OCI-LY7 (cell line): ENCODE measurements around the gene THSD7B. TPM values are rescaled to one million over a fixed set of nuclear protein-coding genes. Genes with fewer than 3 reads are reported as not detected.

ENCODE experiments used
- BruUV-seq: library from RNA; stranded (reverse); fragments of 400-500 nt; replicated peaks from 2 replicates; lab custom pipeline; 2021; lab: Mats Ljungman, UMichigan
- CTCF ChIA-PET: fragments of 300-600 bp; sonication (Branson Sonifier 250); formaldehyde crosslinking; loops from one replicate; lab custom pipeline; 2022; ENCODE audit warnings: antibody characterized with exemption; ENCODE audit not compliant: unreplicated experiment; lab: Charles Lee
- POLR2A ChIA-PET: fragments of 300-600 bp; sonication (Branson Sonifier 250); formaldehyde crosslinking; loops from one replicate; lab custom pipeline; 2022; ENCODE audit warnings: antibody characterized with exemption; lab: Charles Lee
- DNase-seq: peaks from one replicate; pipeline ENCODE4 v3.0.0-alpha.2; 2015; ENCODE audit warnings: low spot score
- H2AFZ ChIP-seq: fragments of 200-600 bp; sonication (generic), shearing (Covaris generic); 2 replicates; pipeline ENCODE4 v1.6.1; 2014; ENCODE audit warnings: mild to moderate bottlenecking, antibody characterized with exemption, low read length, moderate library complexity
- H3K27ac ChIP-seq: fragments of 200-600 bp; sonication (generic); 2 replicates; pipeline ENCODE4 v1.5.1; 2014; ENCODE audit warnings: mixed run types, low read depth, mild to moderate bottlenecking, moderate library complexity, low read length, inconsistent platforms; ENCODE audit not compliant: poor library complexity, severe bottlenecking
- H3K36me3 ChIP-seq: fragments of 200-600 bp; sonication (generic); 2 replicates; pipeline ENCODE4 v1.6.1; 2014; ENCODE audit warnings: mild to moderate bottlenecking, antibody characterized with exemption, low read length, moderate library complexity, mixed read lengths; ENCODE audit not compliant: insufficient read depth
- H3K4me1 ChIP-seq: fragments of 200-600 bp; sonication (generic); 2 replicates; pipeline ENCODE4 v1.5.1; 2014; ENCODE audit warnings: mild to moderate bottlenecking, low read length; ENCODE audit not compliant: insufficient read depth, poor library complexity, severe bottlenecking
- H3K4me2 ChIP-seq: fragments of 200-600 bp; sonication (generic); 2 replicates; pipeline ENCODE4 v1.6.1; 2014; ENCODE audit warnings: mild to moderate bottlenecking, low read length
- H3K4me3 ChIP-seq: fragments of 200-600 bp; sonication (generic); 2 replicates; pipeline ENCODE4 v1.5.1; 2014; ENCODE audit warnings: mild to moderate bottlenecking, low read depth, low read length; ENCODE audit not compliant: poor library complexity, severe bottlenecking
- H3K79me2 ChIP-seq: fragments of 200-600 bp; sonication (generic); 2 replicates; pipeline ENCODE4 v1.6.1; 2016; ENCODE audit warnings: low read depth, mild to moderate bottlenecking, low read length, moderate library complexity, mixed read lengths; ENCODE audit not compliant: insufficient read depth
- H3K9me2 ChIP-seq: fragments of 200-600 bp; sonication (generic); 2 replicates; pipeline ENCODE4 v1.6.1; 2016; ENCODE audit warnings: mild to moderate bottlenecking, low read length, mixed read lengths; ENCODE audit not compliant: insufficient read depth
- H3K9me3 ChIP-seq: fragments of 200-600 bp; sonication (generic); 2 replicates; pipeline ENCODE4 v1.6.1; 2014; ENCODE audit warnings: mild to moderate bottlenecking, mixed run types, low read length, mixed read lengths
- H4K20me1 ChIP-seq: fragments of 200-600 bp; sonication (generic); 2 replicates; pipeline ENCODE4 v1.6.1; 2014; ENCODE audit warnings: mild to moderate bottlenecking, antibody characterized with exemption, low read length, moderate library complexity, mixed read lengths; ENCODE audit not compliant: insufficient read depth
- CTCF ChIP-seq: fragments of 200-600 bp; sonication (generic); conservative IDR thresholded peaks from 2 replicates; pipeline ENCODE4 v1.5.1; 2014; ENCODE audit warnings: mild to moderate bottlenecking, antibody characterized with exemption, low read length, moderate library complexity, mixed read lengths
- EZH2phosphoT487 ChIP-seq: fragments of 200-600 bp; sonication (generic); IDR thresholded peaks from 2 replicates; pipeline ENCODE4 v1.6.1; 2018; ENCODE audit warnings: low read depth, borderline replicate concordance, mild to moderate bottlenecking, mixed run types, antibody characterized with exemption, low read length, moderate library complexity, mixed read lengths
- intact Hi-C: fragments of 100-400 bp; cut with micrococcal nuclease; formaldehyde crosslinking; loops from one replicate; pipeline ENCODE4 v1.10.0; 2022; ENCODE audit not compliant: unreplicated experiment
- total RNA-seq, 2 experiments: library from RNA; depleted of rRNA in 1 of 2; stranded (reverse); fragments of >200 nt in 1 of 2; shearing (Covaris generic) in 1 of 2; gene quantifications; 2 replicates each; pipeline ENCODE4 v1.2.3, GENCODE V29; 2014 to 2022

THSD7B gene
- total RNA-seq, 2 experiments from 2014 or later, result 1.8 TPM

- no peaks in the 10 kb centered on the region for H3K79me2 ChIP-seq
- ChIA-PET CTCF (no interaction called here), POLR2A (no interaction called here)
- no peaks in the 10 kb centered on the region for H3K9me3 ChIP-seq
- H3K36me3 ChIP-seq, result no peaks in the 10 kb centered on the region
- H3K9me2 ChIP-seq, result no peaks in the 10 kb centered on the region
- no TSS peak for BruUV-seq
- H3K4me2 ChIP-seq, result no peak overlapping the region
- DNase-seq, result no peak
- no peak overlapping the region for H3K4me3 ChIP-seq
- H3K4me1 ChIP-seq, result no peaks in the 10 kb centered on the region
- TF ChIP-seq EZH2phosphoT487 (no peak), CTCF (no peak)
- no peak overlapping the region for H2AFZ ChIP-seq
- H3K27ac ChIP-seq, result no peak overlapping the region
- H4K20me1 ChIP-seq, result no peaks in the 10 kb centered on the region
- intact Hi-C loops, result no loop called here
These were observed 352.0 kb downstream of the THSD7B start for GRCh38 chr2:137117385-137117784.

GRCh38 chr2:137118140-137118539 is 352.8 kb downstream of the THSD7B start:
- H3K4me3 ChIP-seq, result no peak overlapping the region
- intact Hi-C loops, result no loop called here
- no peaks in the 10 kb centered on the region for H3K9me2 ChIP-seq
- no peak overlapping the region for H3K4me2 ChIP-seq
- no peak overlapping the region for H2AFZ ChIP-seq
- H3K4me1 ChIP-seq, result no peaks in the 10 kb centered on the region
- ChIA-PET POLR2A (no interaction called here), CTCF (no interaction called here)
- H3K79me2 ChIP-seq, result no peaks in the 10 kb centered on the region
- no peaks in the 10 kb centered on the region for H3K9me3 ChIP-seq
- DNase-seq, result no peak
- no peak for TF ChIP-seq CTCF
- TF ChIP-seq EZH2phosphoT487, result no peak
- no peak overlapping the region for H3K27ac ChIP-seq
- H4K20me1 ChIP-seq, result no peaks in the 10 kb centered on the region
- BruUV-seq, result no TSS peak
- no peaks in the 10 kb centered on the region for H3K36me3 ChIP-seq

- intact Hi-C loops, result no loop called here
- no peaks in the 10 kb centered on the region for H3K9me2 ChIP-seq
- H3K79me2 ChIP-seq, result no peaks in the 10 kb centered on the region
- H4K20me1 ChIP-seq, result no peaks in the 10 kb centered on the region
- no peaks in the 10 kb centered on the region for H3K36me3 ChIP-seq
- ChIA-PET CTCF (no interaction called here), POLR2A (no interaction called here)
- no TSS peak for BruUV-seq
- H3K4me2 ChIP-seq, result no peak overlapping the region
- H3K27ac ChIP-seq, result no peak overlapping the region
- H2AFZ ChIP-seq, result no peak overlapping the region
- DNase-seq, result no peak
- no peaks in the 10 kb centered on the region for H3K4me1 ChIP-seq
- H3K9me3 ChIP-seq, result no peaks in the 10 kb centered on the region
- H3K4me3 ChIP-seq, result no peak overlapping the region
- TF ChIP-seq CTCF, result no peak
- TF ChIP-seq EZH2phosphoT487, result no peak
These were observed 357.9 kb downstream of the THSD7B start for GRCh38 chr2:137123226-137123625.
